Measurements from ENCODE around the gene PHF21A. TPM values are rescaled to one million over a fixed set of nuclear protein-coding genes. Genes with fewer than 3 reads are reported as not detected.

PHF21A gene
- total RNA-seq, 1 donor from 2014 or later: 69.3 TPM

GRCh38 chr11:45909594-45910475 is 211.4 kb downstream of the PHF21A start:
- no peaks in the 10 kb centered on the region for H3K79me2 ChIP-seq (ENCODE audit: insufficient read depth, low read length)
- no peaks in the 10 kb centered on the region for H3K4me1 Mint-ChIP-seq (ENCODE audit: low read depth, unreplicated experiment)
- no peak overlapping the region for H2AFZ ChIP-seq (ENCODE audit: low read depth, low read length)
- no peak overlapping the region for H3K27ac ChIP-seq (ENCODE audit: low read depth, low read length)
- no peak overlapping the region for H3K27ac Mint-ChIP-seq (ENCODE audit: unreplicated experiment)
- peaks cover 8% of the 10 kb centered on the region for H4K20me1 ChIP-seq (ENCODE audit: insufficient read depth, low read length)
- no peaks in the 10 kb centered on the region for H3K4me1 ChIP-seq (ENCODE audit: insufficient read depth, low read length)
- no peaks in the 10 kb centered on the region for H3K9me3 Mint-ChIP-seq (ENCODE audit: unreplicated experiment)
- H3K4me3 ChIP-seq (ENCODE audit: insufficient read depth, low read depth, low read length): no peak overlapping the region
- FAIRE-seq (no peak), DNase-seq (ENCODE audit: low read depth) (no peak)
- no peaks in the 10 kb centered on the region for H3K36me3 ChIP-seq (ENCODE audit: insufficient read depth, low read length)
- H3K36me3 Mint-ChIP-seq (ENCODE audit: low read depth, unreplicated experiment): peaks cover 6% of the 10 kb centered on the region
- no peaks in the 10 kb centered on the region for H3K9me3 ChIP-seq (ENCODE audit: insufficient read depth, low read depth, low read length)
- no peak overlapping the region for H3K4me2 ChIP-seq (ENCODE audit: low read length)
- TF ChIP-seq CTCF (IDR thresholded peaks at IDR 0.05; ENCODE audit: insufficient read depth, low read depth, low read length): no peak
- no peak overlapping the region for H3K4me3 Mint-ChIP-seq (ENCODE audit: unreplicated experiment)
- H3K27me3 Mint-ChIP-seq (ENCODE audit: low read depth, unreplicated experiment): no peaks in the 10 kb centered on the region
- no peaks in the 10 kb centered on the region for H3K27me3 ChIP-seq (ENCODE audit: insufficient read depth, low read length)
- H3K9ac ChIP-seq (ENCODE audit: low read length): no peak overlapping the region

- no peak overlapping the region for H3K27ac Mint-ChIP-seq (ENCODE audit: unreplicated experiment)
- no peaks in the 10 kb centered on the region for H3K27me3 Mint-ChIP-seq (ENCODE audit: low read depth, unreplicated experiment)
- FAIRE-seq (no peak), DNase-seq (ENCODE audit: low read depth) (no peak)
- Histone ChIP-seq H3K27ac (ENCODE audit: low read depth, low read length) (no peak overlapping the region), H3K79me2 (ENCODE audit: insufficient read depth, low read length) (no peaks in the 10 kb centered on the region), H3K4me1 (ENCODE audit: insufficient read depth, low read length) (no peaks in the 10 kb centered on the region), H3K36me3 (ENCODE audit: insufficient read depth, low read length) (no peaks in the 10 kb centered on the region), H3K27me3 (ENCODE audit: insufficient read depth, low read length) (no peaks in the 10 kb centered on the region), H3K9me3 (ENCODE audit: insufficient read depth, low read depth, low read length) (no peaks in the 10 kb centered on the region), H3K4me3 (ENCODE audit: insufficient read depth, low read depth, low read length) (no peak overlapping the region), H4K20me1 (ENCODE audit: insufficient read depth, low read length) (peaks cover 8% of the 10 kb centered on the region), H3K4me2 (ENCODE audit: low read length) (no peak overlapping the region), H2AFZ (ENCODE audit: low read depth, low read length) (no peak overlapping the region), H3K9ac (ENCODE audit: low read length) (no peak overlapping the region)
- no peaks in the 10 kb centered on the region for H3K4me1 Mint-ChIP-seq (ENCODE audit: low read depth, unreplicated experiment)
- H3K36me3 Mint-ChIP-seq (ENCODE audit: low read depth, unreplicated experiment): peaks cover 7% of the 10 kb centered on the region
- H3K9me3 Mint-ChIP-seq (ENCODE audit: unreplicated experiment): peaks cover 2% of the 10 kb centered on the region
- no peak for TF ChIP-seq EZH2 (IDR thresholded peaks at IDR 0.05; ENCODE audit: insufficient read depth, low read length)
- no peak for TF ChIP-seq CTCF (IDR thresholded peaks at IDR 0.05; ENCODE audit: insufficient read depth, low read depth, low read length)
- H3K4me3 Mint-ChIP-seq (ENCODE audit: unreplicated experiment): no peak overlapping the region
These were observed 213.3 kb downstream of the PHF21A start for GRCh38 chr11:45907911-45908370.

All from astrocyte (in vitro differentiated cells and primary cell).